A549 (cell line): Measurements from ENCODE around the gene PRXL2B. TPM values are rescaled to one million over a fixed set of nuclear protein-coding genes. Genes with fewer than 3 reads are reported as not detected.

Source experiments
- ATAC-seq, 2 experiments: fragments of 200-7000 bp in 1 of 2; fragments of >200 bp in 1 of 2; cut with Nextera tagmentation in 1 of 2; cut with Tn5 transposase in 1 of 2; 3 replicates each; pipeline versions ENCODE4 v1.8.0 to v1.9.1; 2018 to 2020; ENCODE audit warnings: mild to moderate bottlenecking in 1 of 2, moderate library complexity in 1 of 2
- CTCF ChIA-PET: fragments of 300-600 bp; sonication (Branson Sonifier 250); formaldehyde crosslinking; extraction: SDS; loops from one replicate; lab custom pipeline; 2021; ENCODE audit warnings: antibody characterized with exemption, inconsistent platforms; lab: Yijun Ruan, JAX
- POLR2A ChIA-PET: fragments of 350-600 bp; formaldehyde crosslinking; extraction: SDS; loops from one replicate; lab custom pipeline; 2021; ENCODE audit warnings: antibody characterized with exemption, inconsistent platforms; lab: Yijun Ruan, JAX
- DNase-seq, 2 experiments: peaks; one replicate each; pipeline versions ENCODE4 v3.0.0 to v3.0.0-alpha.2; 2011 to 2016; ENCODE audit warnings: low read depth in 1 of 2, low spot score in 1 of 2
- FAIRE-seq: peaks from 2 replicates; lab custom pipeline; 2011; peaks lifted over from hg19 to GRCh38; lab: Jason Lieb, UNC
- H3K27ac ChIP-seq, 2 experiments: fragments of >200 bp; sonication (Bioruptor Twin); formaldehyde crosslinking; 3 replicates each; pipeline ENCODE4 v1.5.1; 2016 to 2017
- H3K4me1 ChIP-seq: fragments of >200 bp; sonication (Bioruptor Twin); formaldehyde crosslinking; 3 replicates; pipeline ENCODE4 v1.6.1; 2016
- H3K4me2 ChIP-seq: fragments of >200 bp; sonication (Bioruptor Twin); formaldehyde crosslinking; 3 replicates; pipeline ENCODE4 v1.6.1; 2016
- H3K4me3 ChIP-seq: fragments of >200 bp; sonication (Bioruptor Twin); formaldehyde crosslinking; 3 replicates; pipeline ENCODE4 v1.5.1; 2016
- H3K9me3 ChIP-seq: fragments of >200 bp; sonication (Bioruptor Twin); formaldehyde crosslinking; 3 replicates; pipeline ENCODE4 v1.6.1; 2016
- ATOH8 ChIP-seq: fragments of 250-450 bp; sonication (Bioruptor Pico); IDR thresholded peaks from 2 replicates; pipeline ENCODE4 v1.5.0; 2020; ENCODE audit warnings: low read depth, mild to moderate bottlenecking, moderate library complexity
- BHLHE40 ChIP-seq: IDR thresholded peaks from 2 replicates; pipeline ENCODE4 v1.6.1; 2012; ENCODE audit warnings: low read depth, low read length, inconsistent platforms
- CBX8 ChIP-seq: fragments of 200-600 bp; sonication (generic); IDR thresholded peaks from 2 replicates; pipeline ENCODE4 v1.6.1; 2016
- CTCF ChIP-seq: fragments of >200 bp; sonication (Bioruptor Twin); formaldehyde crosslinking; IDR thresholded peaks from 3 replicates; pipeline ENCODE4 v1.5.1; 2016
- E2F6 ChIP-seq: IDR thresholded peaks from 2 replicates; pipeline ENCODE4 v1.6.1; 2012; ENCODE audit warnings: low read depth, borderline replicate concordance
- ELK1 ChIP-seq: fragments of 150-350 bp; IDR thresholded peaks from 2 replicates; pipeline ENCODE4 v1.6.1; 2014; ENCODE audit warnings: low read depth, mild to moderate bottlenecking, low read length
- EP300 ChIP-seq, 2 experiments: fragments of >200 bp; sonication (Bioruptor Twin); formaldehyde crosslinking; IDR thresholded peaks; 2 replicates in 1 of 2; 3 replicates in 1 of 2; pipeline ENCODE4 v1.6.1; 2016 to 2017
- FOSB ChIP-seq: fragments of 250-450 bp; sonication (Bioruptor Pico); IDR thresholded peaks from 2 replicates; pipeline ENCODE4 v1.5.0; 2020; ENCODE audit warnings: mild to moderate bottlenecking, moderate library complexity
- GATA3 ChIP-seq: IDR thresholded peaks from 2 replicates; pipeline ENCODE4 v1.6.1; 2012; ENCODE audit warnings: borderline replicate concordance
- JUN ChIP-seq, 2 experiments: fragments of >200 bp; sonication (Bioruptor Twin); formaldehyde crosslinking; IDR thresholded peaks; 2 replicates in 1 of 2; 3 replicates in 1 of 2; pipeline ENCODE4 v1.6.1; 2016 to 2017
- KDM1A ChIP-seq: fragments of 200-600 bp; sonication (generic); IDR thresholded peaks from 2 replicates; pipeline ENCODE4 v1.6.1; 2016; ENCODE audit warnings: low read depth, mild to moderate bottlenecking
- MYC ChIP-seq: IDR thresholded peaks from 2 replicates; pipeline ENCODE4 v1.6.1; 2012; ENCODE audit warnings: mild to moderate bottlenecking, inconsistent platforms, low read length, improper control_type of control experiment, borderline replicate concordance
- NR3C1 ChIP-seq: fragments of >200 bp; sonication (Bioruptor Twin); formaldehyde crosslinking; IDR thresholded peaks from 3 replicates; pipeline ENCODE4 v1.6.1; 2017
- PHF8 ChIP-seq: fragments of 200-600 bp; sonication (generic); IDR thresholded peaks from 2 replicates; pipeline ENCODE4 v1.6.1; 2016; ENCODE audit warnings: low read depth, mild to moderate bottlenecking, antibody characterized with exemption, moderate library complexity, borderline replicate concordance
- POLR2A ChIP-seq: IDR thresholded peaks from 2 replicates; pipeline ENCODE4 v1.6.1; 2012; ENCODE audit warnings: mild to moderate bottlenecking, low read length
- RARB ChIP-seq: fragments of 250-450 bp; sonication (Bioruptor Pico); IDR thresholded peaks from 2 replicates; pipeline ENCODE4 v1.8.0; 2021; ENCODE audit warnings: mild to moderate bottlenecking, moderate library complexity
- REST ChIP-seq: fragments of 200-600 bp; sonication (generic); IDR thresholded peaks from 2 replicates; pipeline ENCODE4 v1.6.1; 2016; ENCODE audit warnings: antibody characterized with exemption, mild to moderate bottlenecking, moderate library complexity
- RFX5 ChIP-seq: fragments of 450-650 bp; IDR thresholded peaks from 2 replicates; pipeline ENCODE4 v1.7.1; 2014; ENCODE audit warnings: antibody characterized with exemption, mild to moderate bottlenecking, moderate library complexity
- USF2 ChIP-seq: fragments of 450-650 bp; IDR thresholded peaks from 2 replicates; pipeline ENCODE4 v1.6.1; 2014; ENCODE audit warnings: antibody characterized with exemption
- WGBS: methylation state at CpG from one replicate; pipeline ENCODE4 v1.1.6; 2017; ENCODE audit errors: missing lambda C conversion rate; 5-methylcytosine and 5-hydroxymethylcytosine counted together
- polyA plus RNA-seq, 4 experiments: library from polyadenylated mRNA; depleted of rRNA in 3 of 4; stranded (reverse); fragments of >200 nt; fragmentation: RNase III in 1 of 4; extraction: RNeasy Plus Mini Kit Qiagen cat#74134 plus additional on column Dnase treatment in 1 of 4; gene quantifications; 2 replicates in 3 of 4; 3 replicates in 1 of 4; pipeline ENCODE4 v1.2.3, GENCODE V29; 2011 to 2017

Gene PRXL2B
- polyA plus RNA-seq, 2 of the 4 experiments (the other 2 are of a cell fraction) = 4.4 to 16.4 TPM

- H3K4me1 ChIP-seq = peaks cover 12% of the 10 kb centered on the region
- POLR2A ChIA-PET = interaction anchor here (0.6 to 1.0 kb wide), 4 partner anchors 37 to 535 kb away, joined by 3 to 6 read pairs (median 4); partner anchors contain the start of gene PRKCZ
Observed at GRCh38 chr1:2585318-2586092, 1.1 kb upstream of the PRXL2B start.

GRCh38 chr1:2587071-2587859 lies 688 bp downstream of the PRXL2B start:
- TF ChIP-seq POLR2A (0 out of 2 replicates have a peak, but pooled peaks have one; percentile 1), ATOH8 (CRISPR knock-in tag) (no peak), BHLHE40 (no peak)
- TF ChIP-seq, all 56 proteins: peak for 1
- DNase-seq (peak; percentile 14 to 26), FAIRE-seq (no peak), ATAC-seq (peak; percentile 36 to 42)
- H3K9me3 ChIP-seq = no peaks in the 10 kb centered on the region
- WGBS = 83% methylated on average over 6 of the region's 52 CpGs
- peaks cover 12% of the 10 kb centered on the region for H3K4me1 ChIP-seq
- CTCF ChIA-PET = no interaction called here
- peak overlapping the region; percentile 91 for H3K4me2 ChIP-seq
- peak overlapping the region; percentile 76 to 99 for H3K27ac ChIP-seq
- POLR2A ChIA-PET = no interaction called here
- H3K4me3 ChIP-seq = peak overlapping the region; percentile 78

More at GRCh38 chr1:2585318-2586092, 1.1 kb upstream of the PRXL2B start:
- CTCF ChIA-PET = interaction anchor here (0.6 to 2.3 kb wide), 4 partner anchors 24 to 993 kb away, joined by 3 to 6 read pairs (median 4); partner anchors contain the start of gene PANK4
- ATAC-seq (peak in 1 of 2 experiments; percentile 41; a peak in 3 of 6 replicates), FAIRE-seq (no peak), DNase-seq (peak; percentile 27 to 31)
- no peaks in the 10 kb centered on the region for H3K9me3 ChIP-seq
- H3K4me3 ChIP-seq = peak overlapping the region; percentile 78
- H3K27ac ChIP-seq = peak overlapping the region; percentile 87 to 99
- WGBS = 4% methylated on average over 19 of the region's 28 CpGs
- TF ChIP-seq FOSB = no peak
- no peak for TF ChIP-seq KDM1A
- TF ChIP-seq JUN (IDR thresholded peaks at IDR 0.05) = 0 out of 5 replicates have a peak, but pooled peaks of 1 of the 2 experiments have one; percentile 18
- no peak for TF ChIP-seq MYC
- no peak for TF ChIP-seq REST
- H3K4me2 ChIP-seq = peak overlapping the region; percentile 79

GRCh38 chr1:2587860-2588571 lies 1.4 kb downstream of the PRXL2B start:
- no peak for DNase-seq
- Histone ChIP-seq H3K4me3 (peak overlapping the region; percentile 78; the same call in 2 of the 3 replicates), H3K4me2 (peak overlapping the region; percentile 91), H3K27ac (peak overlapping the region in 1 of 2 experiments; percentile 99; a peak in 3 of 6 replicates), H3K4me1 (peaks cover 12% of the 10 kb centered on the region), H3K9me3 (no peaks in the 10 kb centered on the region)
- 100% methylated on average over 4 of the region's 19 CpGs for WGBS
- ChIA-PET CTCF (no interaction called here), POLR2A (no interaction called here)
- no peak for FAIRE-seq
- no peak for ATAC-seq
- TF ChIP-seq GATA3 (no peak), PHF8 (no peak), RARB (CRISPR knock-in tag) (no peak), EP300 (IDR thresholded peaks at IDR 0.05) (no peak), KDM1A (no peak), USF2 (no peak), RFX5 (no peak), NR3C1 (no peak), ELK1 (no peak), E2F6 (no peak), CTCF (no peak), CBX8 (no peak), FOSB (no peak)
